Glomerular endothelial cell (primary cell): ENCODE results near the gene LPAR1. TPM values are rescaled to one million over a fixed set of nuclear protein-coding genes. Genes with fewer than 3 reads are reported as not detected.

Experiments used
- DNase-seq: peaks from one replicate; pipeline ENCODE4 v3.0.0-alpha.2; 2011; ENCODE audit warnings: low read depth, low spot score; ENCODE audit errors: extremely low read depth
- total RNA-seq: library from RNA; depleted of rRNA; stranded (reverse); fragments of >200 nt; gene quantifications from 2 replicates; pipeline ENCODE4 v1.2.3, GENCODE V29; 2015

LPAR1 gene
- total RNA-seq, 1 donor from 2014 or later: 3.3 TPM

- DNase-seq: no peak
These were observed 35.1 kb downstream of the LPAR1 start for GRCh38 chr9:111003182-111003581.

- no peak for DNase-seq
These were observed 36.7 kb downstream of the LPAR1 start for GRCh38 chr9:111001526-111001925.

- DNase-seq: no peak
These were observed 38.1 kb downstream of the LPAR1 start for GRCh38 chr9:111000202-111000601.

- no peak for DNase-seq
These were observed 38.9 kb downstream of the LPAR1 start for GRCh38 chr9:110999379-110999778.

- no peak for DNase-seq
These were observed 40.4 kb downstream of the LPAR1 start for GRCh38 chr9:110997847-110998246.

- DNase-seq: no peak
These were observed 41.6 kb downstream of the LPAR1 start for GRCh38 chr9:110996436-110997220.

- DNase-seq: no peak
These were observed 42.6 kb downstream of the LPAR1 start for GRCh38 chr9:110995420-110996340.

GRCh38 chr9:110994771-110995241, 43.5 kb downstream of the LPAR1 start:
- DNase-seq: no peak

- DNase-seq: no peak
These were observed 47.8 kb downstream of the LPAR1 start for GRCh38 chr9:110990481-110990880.

GRCh38 chr9:110986529-110986928, 51.7 kb downstream of the LPAR1 start:
- no peak for DNase-seq

- no peak for DNase-seq
These were observed 53.3 kb downstream of the LPAR1 start for GRCh38 chr9:110984890-110985437.

GRCh38 chr9:110980261-110980660, 58.0 kb downstream of the LPAR1 start:
- no peak for DNase-seq

- DNase-seq: no peak
These were observed 58.6 kb downstream of the LPAR1 start for GRCh38 chr9:110979636-110980035.

- no peak for DNase-seq
These were observed 59.8 kb downstream of the LPAR1 start for GRCh38 chr9:110978516-110978915.

GRCh38 chr9:110977259-110977709, 61.0 kb downstream of the LPAR1 start:
- peak; percentile 29 for DNase-seq

- DNase-seq: no peak
These were observed 62.3 kb downstream of the LPAR1 start for GRCh38 chr9:110975969-110976368.

GRCh38 chr9:110975278-110975677, 63.0 kb downstream of the LPAR1 start:
- DNase-seq: no peak

GRCh38 chr9:110971705-110972104, 66.6 kb downstream of the LPAR1 start:
- DNase-seq: no peak

GRCh38 chr9:110971234-110971633, 67.0 kb downstream of the LPAR1 start:
- DNase-seq: no peak

- DNase-seq: no peak
These were observed 68.3 kb downstream of the LPAR1 start for GRCh38 chr9:110969971-110970386.

GRCh38 chr9:110968096-110968495, 70.2 kb downstream of the LPAR1 start:
- no peak for DNase-seq
